A549 (cell line): ENCODE measurements around the gene IPMK.

ENCODE experiments used
- CBX2 ChIP-seq: fragments of 200-600 bp; sonication (generic); IDR thresholded peaks from 2 replicates; pipeline ENCODE4 v1.6.1; 2016; ENCODE audit warnings: low read depth, mild to moderate bottlenecking, borderline replicate concordance
- CTCF ChIP-seq: fragments of >200 bp; sonication (Bioruptor Twin); formaldehyde crosslinking; IDR thresholded peaks from 3 replicates; pipeline ENCODE4 v1.5.1; 2016
- E2F6 ChIP-seq: IDR thresholded peaks from 2 replicates; pipeline ENCODE4 v1.6.1; 2012; ENCODE audit warnings: low read depth, borderline replicate concordance
- EHMT2 ChIP-seq: fragments of 200-600 bp; sonication (generic); IDR thresholded peaks from 2 replicates; pipeline ENCODE4 v1.6.1; 2016; ENCODE audit warnings: antibody characterized with exemption, low read depth, mild to moderate bottlenecking, moderate library complexity
- FOSL2 ChIP-seq, 2 experiments: fragments of 450-650 bp in 1 of 2; fragments of >200 bp in 1 of 2; sonication (Bioruptor Twin) in 1 of 2; formaldehyde crosslinking; IDR thresholded peaks; 2 replicates each; pipeline versions ENCODE4 v1.5.0 to v1.6.1; 2016 to 2020; ENCODE audit warnings: mild to moderate bottlenecking in 1 of 2, moderate library complexity in 1 of 2
- JUN ChIP-seq, 2 experiments: fragments of >200 bp; sonication (Bioruptor Twin); formaldehyde crosslinking; IDR thresholded peaks; 2 replicates in 1 of 2; 3 replicates in 1 of 2; pipeline ENCODE4 v1.6.1; 2016 to 2017
- MAZ ChIP-seq: fragments of 150-350 bp; IDR thresholded peaks from 2 replicates; pipeline ENCODE4 v1.6.1; 2014; ENCODE audit warnings: antibody characterized with exemption, low read depth, low read length, borderline replicate concordance
- MYC ChIP-seq: IDR thresholded peaks from 2 replicates; pipeline ENCODE4 v1.6.1; 2012; ENCODE audit warnings: mild to moderate bottlenecking, inconsistent platforms, low read length, improper control_type of control experiment, borderline replicate concordance
- NR3C1 ChIP-seq: fragments of >200 bp; sonication (Bioruptor Twin); formaldehyde crosslinking; IDR thresholded peaks from 3 replicates; pipeline ENCODE4 v1.6.1; 2017
- POLR2A ChIP-seq: IDR thresholded peaks from 2 replicates; pipeline ENCODE4 v1.6.1; 2012; ENCODE audit warnings: mild to moderate bottlenecking, low read length
- RAD21 ChIP-seq, 2 experiments: fragments of >200 bp in 1 of 2; sonication (Bioruptor Twin) in 1 of 2; formaldehyde crosslinking in 1 of 2; IDR thresholded peaks in 1 of 2; conservative IDR thresholded peaks in 1 of 2; 2 replicates in 1 of 2; 3 replicates in 1 of 2; pipeline ENCODE4 v1.6.1; 2012 to 2018; ENCODE audit warnings: inconsistent platforms in 1 of 2
- REST ChIP-seq: fragments of 200-600 bp; sonication (generic); IDR thresholded peaks from 2 replicates; pipeline ENCODE4 v1.6.1; 2016; ENCODE audit warnings: antibody characterized with exemption, mild to moderate bottlenecking, moderate library complexity
- RFX5 ChIP-seq: fragments of 450-650 bp; IDR thresholded peaks from 2 replicates; pipeline ENCODE4 v1.7.1; 2014; ENCODE audit warnings: antibody characterized with exemption, mild to moderate bottlenecking, moderate library complexity
- ZFP36 ChIP-seq: fragments of 450-650 bp; IDR thresholded peaks from 2 replicates; pipeline ENCODE4 v1.6.1; 2014; ENCODE audit warnings: borderline replicate concordance; ENCODE audit not compliant: partially characterized antibody

GRCh38 chr10:58241346-58241745 is 26.3 kb downstream of the IPMK start:
- TF ChIP-seq MAZ: no peak
- TF ChIP-seq RFX5: no peak
- TF ChIP-seq CTCF: no peak
- no peak for TF ChIP-seq MYC
- TF ChIP-seq NR3C1: no peak
- TF ChIP-seq REST: no peak
- TF ChIP-seq FOSL2 (IDR thresholded peaks at IDR 0.05): no peak
- no peak for TF ChIP-seq FOSL2 (CRISPR knock-in tag; IDR thresholded peaks at IDR 0.05)
- TF ChIP-seq JUN (IDR thresholded peaks at IDR 0.05): no peak
- TF ChIP-seq CBX2: no peak
- no peak for TF ChIP-seq ZFP36
- TF ChIP-seq POLR2A: no peak
- TF ChIP-seq RAD21 (conservative IDR thresholded peaks at IDR 0.05 in 1 of 2, IDR thresholded peaks at IDR 0.05 in 1 of 2): no peak
- no peak for TF ChIP-seq EHMT2
- TF ChIP-seq E2F6: no peak
